Heart left ventricle (tissue), 16 donors: ENCODE results near the gene RBKS. TPM values are rescaled to one million over a fixed set of nuclear protein-coding genes. Genes with fewer than 3 reads are reported as not detected.

Experiments used
- ATAC-seq, 4 donors: fragments of 200-7000 bp; cut with Tn5 transposase; one replicate each; pipeline ENCODE4 v1.9.1; 2020 to 2022; ENCODE audit warnings: moderate library complexity in 4 of 4, mild to moderate bottlenecking in 3 of 4, moderate number of reproducible peaks in 1 of 4
- DNase-seq, 5 donors: peaks; one replicate each; pipeline ENCODE4 v3.0.0-alpha.2; 2020
- H3K27ac ChIP-seq, 12 donors: fragments of 200-600 bp; sonication (generic) in 4 of 12; one replicate each; pipeline versions ENCODE4 v1.5.0 to v1.8.0; 2016 to 2022; ENCODE audit warnings: mild to moderate bottlenecking in 2 of 12
- H3K27me3 ChIP-seq, 9 donors: fragments of 200-600 bp; sonication (generic) in 2 of 9; one replicate each; pipeline versions ENCODE4 v1.5.1 to v1.8.0; 2016 to 2022; ENCODE audit warnings: mild to moderate bottlenecking in 3 of 9
- H3K36me3 ChIP-seq, 9 donors: fragments of 200-600 bp; sonication (generic) in 2 of 9; one replicate each; pipeline versions ENCODE4 v1.5.0 to v1.8.0; 2018 to 2022; ENCODE audit warnings: mild to moderate bottlenecking in 2 of 9
- H3K4me1 ChIP-seq, 12 donors: fragments of 200-600 bp; sonication (generic) in 4 of 12; one replicate each; pipeline versions ENCODE4 v1.5.0 to v1.8.0; 2016 to 2022; ENCODE audit warnings: mild to moderate bottlenecking in 3 of 12
- H3K4me3 ChIP-seq, 12 donors: fragments of 200-600 bp; sonication (generic) in 4 of 12; one replicate each; pipeline versions ENCODE4 v1.5.0 to v1.8.0; 2017 to 2022; ENCODE audit warnings: mild to moderate bottlenecking in 9 of 12, moderate library complexity in 4 of 12
- H3K9me3 ChIP-seq, 12 donors: fragments of 200-600 bp; sonication (generic) in 4 of 12; one replicate each; pipeline versions ENCODE4 v1.5.0 to v1.8.0; 2016 to 2022; ENCODE audit warnings: mild to moderate bottlenecking in 1 of 12
- POLR2A ChIP-seq, 2 donors: fragments of 450-650 bp; IDR thresholded peaks; one replicate each; pipeline ENCODE4 v1.6.1; 2017; ENCODE audit warnings: antibody characterized with exemption in 2 of 2, mild to moderate bottlenecking in 2 of 2, moderate library complexity in 2 of 2
- WGBS, 4 donors: extraction: QIAGEN DNeasy Blood & Tissue Kit in 2 of 4; methylation state at CpG; one replicate each; pipeline versions ENCODE4 v1.1.5 to v1.1.7; 2013 to 2018; 5-methylcytosine and 5-hydroxymethylcytosine counted together
- intact Hi-C, 10 donors: fragments of 100-400 bp; cut with DNase I; formaldehyde crosslinking; loops; one replicate each; pipeline versions ENCODE4 v1.11.1 to v1.14.2; 2022
- polyA plus RNA-seq, 2 donors: library from polyadenylated mRNA; stranded (reverse); fragments of 200-250 nt; gene quantifications; one replicate each; pipeline ENCODE4 v1.2.3, GENCODE V29; 2013
- total RNA-seq, 9 donors: library from RNA; depleted of rRNA in 2 of 9; stranded (reverse); fragments of >200 nt in 2 of 9; fragmentation: NEBNext Ultra II Directional in 3 of 9; extraction: Animal tissue kit (Norgen Biotek cat#: 25700) in 3 of 9; gene quantifications; one replicate each; pipeline versions ENCODE4 v1.1.0 to v1.2.4, GENCODE V29; 2016 to 2023
- TF ChIP-seq, protein P1 (sequence below), 12 donors: fragments of 200-600 bp; sonication (generic) in 4 of 12; IDR thresholded peaks; one replicate each; pipeline versions ENCODE4 v1.5.0 to v1.8.0; 2018 to 2022; ENCODE audit warnings: antibody characterized with exemption in 12 of 12, mild to moderate bottlenecking in 5 of 12
- donor health status: ischemic (EF 13 %, LVEDD 7.1; RV severe dilation, severe dysfunction).
- donor health status: healthy with polysubstance abuse.
- donor health status: DM: no; HTN: yes; CAD: no.
- donor health status: DM: no; HTN: no; CAD: no.
- donor health status: ischemic (EF 25% LVEDD 6.9; RV normal size, moderate dysfunction).
- donor health status: ischemic (EF 25% LVEDD 5.7; RV mildly dilated, moderate dysfunction).
- donor health status: healthy.
- donor health status: DM: yes; HTN: yes; CAD: no.
- donor health status: ischemic (EF 35%, LVEDD 5.7; RV mildly dilated, moderate dysfunction).
- donor health status: nonischemic (EF 11% LVEDD 7.7; RV severe dilation, severe dysfunction).
- donor health status: DM: yes; HTN: yes; CAD: no.
- donor health status: PGD.
- donor health status: ischemic (EF 29% LVEDD 5.4; RV normal size, mild dysfunction).
- donor health status: nonischemic (EF 23%, LVEDD 6.1; RV moderate dilation, normal function).

Gene RBKS
- total and polyA plus RNA-seq, 11 donors = 1.3 to 6.0 (median 4.0) TPM

- TF ChIP-seq, protein P1, sequence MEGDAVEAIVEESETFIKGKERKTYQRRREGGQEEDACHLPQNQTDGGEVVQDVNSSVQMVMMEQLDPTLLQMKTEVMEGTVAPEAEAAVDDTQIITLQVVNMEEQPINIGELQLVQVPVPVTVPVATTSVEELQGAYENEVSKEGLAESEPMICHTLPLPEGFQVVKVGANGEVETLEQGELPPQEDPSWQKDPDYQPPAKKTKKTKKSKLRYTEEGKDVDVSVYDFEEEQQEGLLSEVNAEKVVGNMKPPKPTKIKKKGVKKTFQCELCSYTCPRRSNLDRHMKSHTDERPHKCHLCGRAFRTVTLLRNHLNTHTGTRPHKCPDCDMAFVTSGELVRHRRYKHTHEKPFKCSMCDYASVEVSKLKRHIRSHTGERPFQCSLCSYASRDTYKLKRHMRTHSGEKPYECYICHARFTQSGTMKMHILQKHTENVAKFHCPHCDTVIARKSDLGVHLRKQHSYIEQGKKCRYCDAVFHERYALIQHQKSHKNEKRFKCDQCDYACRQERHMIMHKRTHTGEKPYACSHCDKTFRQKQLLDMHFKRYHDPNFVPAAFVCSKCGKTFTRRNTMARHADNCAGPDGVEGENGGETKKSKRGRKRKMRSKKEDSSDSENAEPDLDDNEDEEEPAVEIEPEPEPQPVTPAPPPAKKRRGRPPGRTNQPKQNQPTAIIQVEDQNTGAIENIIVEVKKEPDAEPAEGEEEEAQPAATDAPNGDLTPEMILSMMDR (IDR thresholded peaks at IDR 0.05) = no peak
- TF ChIP-seq POLR2A (IDR thresholded peaks at IDR 0.05) = no peak
- H3K27ac ChIP-seq = peak overlapping the region in 1 of 12 donors; percentile 19
- no peak for ATAC-seq
- H3K36me3 ChIP-seq = no peaks in the 10 kb centered on the region
- H3K4me1 ChIP-seq = peaks cover 0 to 24% (median 0%) of the 10 kb centered on the region in 12 donors
- H3K9me3 ChIP-seq = peaks cover 0 to 3% (median 0%) of the 10 kb centered on the region in 12 donors
- no peaks in the 10 kb centered on the region for H3K27me3 ChIP-seq
- intact Hi-C loops = loop anchor here in 1 of 10 donors (10.0 kb wide), 1 partner anchor 644 kb away; no protein-coding TSS in a partner anchor
- 89 to 92% (median 92%) methylated on average over 3 of the region's 3 CpGs for WGBS, 4 donors
- no peak for DNase-seq
- H3K4me3 ChIP-seq = no peak overlapping the region
Measured at GRCh38 chr2:27810455-27810854, 79.7 kb downstream of the RBKS start.

GRCh38 chr2:27809761-27810241 lies 80.4 kb downstream of the RBKS start:
- Histone ChIP-seq H3K36me3 (no peaks in the 10 kb centered on the region), H3K9me3 (peaks cover 0 to 3% (median 0%) of the 10 kb centered on the region in 12 donors), H3K4me1 (peaks cover 0 to 24% (median 0%) of the 10 kb centered on the region in 12 donors), H3K4me3 (no peak overlapping the region), H3K27ac (peak overlapping the region in 1 of 12 donors; percentile 19), H3K27me3 (no peaks in the 10 kb centered on the region)
- no peak for TF ChIP-seq POLR2A (IDR thresholded peaks at IDR 0.05)
- TF ChIP-seq, protein P1 (IDR thresholded peaks at IDR 0.05) = no peak
- 70 to 78% (median 73%) methylated on average over 3 of the region's 3 CpGs for WGBS, 4 donors
- no peak for DNase-seq
- intact Hi-C loops = loop anchor here in 1 of 10 donors (10.0 kb wide), 1 partner anchor 645 kb away; no protein-coding TSS in a partner anchor
- no peak for ATAC-seq

- intact Hi-C loops = no loop called here
- no peak overlapping the region for H3K27ac ChIP-seq
Measured at GRCh38 chr2:27808984-27809383, 81.2 kb downstream of the RBKS start.

DNA sequence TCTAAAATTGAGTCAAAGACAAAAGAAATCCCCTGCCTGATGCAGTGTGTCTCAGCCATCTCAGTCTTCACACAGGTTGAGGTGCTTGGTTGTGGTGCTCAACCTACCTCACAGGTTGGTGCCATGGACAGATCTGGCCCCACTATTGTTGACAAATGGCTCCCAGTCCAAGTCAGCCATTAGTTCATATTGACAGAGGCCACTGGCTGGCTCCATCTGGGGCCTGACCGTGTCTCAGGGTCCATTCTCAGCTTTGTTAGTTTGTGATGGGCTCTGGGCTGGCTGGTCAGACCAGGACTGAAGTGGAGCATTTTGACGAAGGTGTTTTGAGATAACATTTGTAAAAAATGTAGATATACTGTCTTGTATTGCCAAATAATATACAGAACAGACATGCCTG lies 81.8 kb downstream of the RBKS start:
- H3K4me1 ChIP-seq = peaks cover 0 to 37% (median 0%) of the 10 kb centered on the region in 12 donors
- peaks cover 0 to 3% (median 0%) of the 10 kb centered on the region in 12 donors for H3K9me3 ChIP-seq
- H3K4me3 ChIP-seq = no peak overlapping the region
- DNase-seq (no peak), ATAC-seq (no peak)
- intact Hi-C loops = no loop called here
- WGBS, 4 donors = 84 to 93% (median 87%) methylated on average over 2 of the region's 2 CpGs
- H3K27ac ChIP-seq = no peak overlapping the region
- TF ChIP-seq POLR2A (IDR thresholded peaks at IDR 0.05) = no peak
- TF ChIP-seq, protein P1 (IDR thresholded peaks at IDR 0.05) = no peak
- H3K36me3 ChIP-seq = no peaks in the 10 kb centered on the region
- H3K27me3 ChIP-seq = no peaks in the 10 kb centered on the region

More at GRCh38 chr2:27808984-27809383, 81.2 kb downstream of the RBKS start:
- TF ChIP-seq, protein P1 (IDR thresholded peaks at IDR 0.05) = no peak
- TF ChIP-seq POLR2A (IDR thresholded peaks at IDR 0.05) = no peak
- ATAC-seq (peak in 3 of 4 donors; percentile 56 to 70 (median 66)), DNase-seq (no peak)
- peaks cover 0 to 3% (median 0%) of the 10 kb centered on the region in 12 donors for H3K9me3 ChIP-seq
- no peaks in the 10 kb centered on the region for H3K36me3 ChIP-seq
- 91 to 98% (median 93%) methylated on average over 3 of the region's 3 CpGs for WGBS, 4 donors
- peaks cover 0 to 31% (median 0%) of the 10 kb centered on the region in 12 donors for H3K4me1 ChIP-seq
- H3K27me3 ChIP-seq = no peaks in the 10 kb centered on the region
- H3K4me3 ChIP-seq = no peak overlapping the region
